MCF 10A (cell line): ENCODE measurements around the gene MARS1. TPM values are rescaled to one million over a fixed set of nuclear protein-coding genes. Genes with fewer than 3 reads are reported as not detected.

Experiments
- BruUV-seq: library from RNA; stranded (reverse); fragments of 400-500 nt; replicated peaks from 2 replicates; lab custom pipeline; 2021; lab: Mats Ljungman, UMichigan
- CTCF ChIA-PET: fragments of 300-600 bp; sonication (Branson Sonifier 250); formaldehyde crosslinking; extraction: SDS; loops from one replicate; lab custom pipeline; 2021; ENCODE audit warnings: antibody characterized with exemption, inconsistent platforms; lab: Yijun Ruan, JAX
- POLR2A ChIA-PET: fragments of 300-600, 350-650 bp; sonication (Branson Sonifier 250); formaldehyde crosslinking; extraction: SDS; loops from one replicate; lab custom pipeline; 2020; ENCODE audit warnings: antibody characterized with exemption, inconsistent platforms; lab: Yijun Ruan, JAX
- DNase-seq: peaks from one replicate; pipeline ENCODE4 v3.0.0-alpha.2; 2018; ENCODE audit not compliant: unreplicated experiment
- H3K27ac Mint-ChIP-seq: one replicate; pipeline ENCODE4 v1.8.0; 2022; ENCODE audit warnings: mild to moderate bottlenecking, low read depth, mixed read lengths; ENCODE audit not compliant: unreplicated experiment
- H3K27me3 Mint-ChIP-seq: one replicate; pipeline ENCODE4 v1.8.0; 2022; ENCODE audit warnings: mixed read lengths; ENCODE audit not compliant: insufficient read depth, unreplicated experiment
- H3K36me3 Mint-ChIP-seq: one replicate; pipeline ENCODE4 v1.8.0; 2022; ENCODE audit warnings: mild to moderate bottlenecking, moderate library complexity, mixed read lengths; ENCODE audit not compliant: insufficient read depth, unreplicated experiment
- H3K4me1 Mint-ChIP-seq: one replicate; pipeline ENCODE4 v1.8.0; 2022; ENCODE audit warnings: mixed read lengths; ENCODE audit not compliant: insufficient read depth, unreplicated experiment
- H3K4me3 Mint-ChIP-seq: one replicate; pipeline ENCODE4 v1.8.0; 2022; ENCODE audit warnings: mild to moderate bottlenecking, moderate library complexity, mixed read lengths; ENCODE audit not compliant: unreplicated experiment
- H3K9me3 Mint-ChIP-seq: one replicate; pipeline ENCODE4 v1.8.0; 2022; ENCODE audit warnings: mixed read lengths; ENCODE audit not compliant: unreplicated experiment
- intact Hi-C: fragments of 100-400 bp; cut with micrococcal nuclease; formaldehyde crosslinking; loops from 2 replicates; pipeline ENCODE4 v1.14.1; 2022
- total RNA-seq: library from RNA; stranded (reverse); gene quantifications from 2 replicates; pipeline ENCODE4 v1.2.3, GENCODE V29; 2022
- TF ChIP-seq, protein P1 (sequence below): fragments of 200-600 bp; IDR thresholded peaks from one replicate; pipeline ENCODE4 v1.8.0; 2022; ENCODE audit warnings: antibody characterized with exemption, mild to moderate bottlenecking; ENCODE audit not compliant: unreplicated experiment

MARS1 gene
- total RNA-seq, 1 experiment from 2014 or later, result 762 TPM

DNA sequence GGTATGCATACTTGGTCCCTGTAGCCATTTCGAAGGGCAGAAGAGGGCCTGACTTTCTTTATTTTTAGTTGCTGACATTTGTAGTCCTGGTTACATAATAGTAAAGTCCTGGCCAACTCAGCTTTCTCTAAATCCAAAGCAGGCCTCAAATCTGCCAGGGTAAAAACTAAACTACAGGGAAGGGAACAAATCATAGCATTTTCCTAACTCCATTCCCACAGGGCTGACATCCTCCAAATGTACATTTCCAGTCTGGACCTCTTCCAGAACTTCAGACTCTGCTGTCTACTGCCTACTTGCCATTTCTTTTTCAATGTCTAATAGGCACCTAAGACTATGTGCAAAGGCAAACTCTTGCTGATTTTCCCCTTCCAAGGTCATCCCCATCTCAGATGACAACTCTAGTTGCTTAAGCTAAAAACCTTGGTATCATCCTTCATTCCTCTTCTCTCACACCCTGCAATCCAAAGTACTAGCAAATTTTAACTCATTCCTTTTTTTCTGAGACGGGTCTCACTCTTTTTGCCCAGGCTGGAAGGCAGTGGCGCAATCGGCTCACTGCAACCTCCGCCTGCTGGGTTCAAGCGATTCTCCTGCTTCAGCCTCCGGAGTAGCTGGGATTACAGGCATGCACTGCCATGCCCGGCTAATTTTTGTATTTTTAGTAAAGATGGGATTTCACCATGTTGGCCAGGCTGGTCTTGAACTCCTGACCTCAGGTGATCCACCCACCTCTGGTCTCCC, 30.5 kb downstream of the MARS1 start:
- TF ChIP-seq, protein P1, sequence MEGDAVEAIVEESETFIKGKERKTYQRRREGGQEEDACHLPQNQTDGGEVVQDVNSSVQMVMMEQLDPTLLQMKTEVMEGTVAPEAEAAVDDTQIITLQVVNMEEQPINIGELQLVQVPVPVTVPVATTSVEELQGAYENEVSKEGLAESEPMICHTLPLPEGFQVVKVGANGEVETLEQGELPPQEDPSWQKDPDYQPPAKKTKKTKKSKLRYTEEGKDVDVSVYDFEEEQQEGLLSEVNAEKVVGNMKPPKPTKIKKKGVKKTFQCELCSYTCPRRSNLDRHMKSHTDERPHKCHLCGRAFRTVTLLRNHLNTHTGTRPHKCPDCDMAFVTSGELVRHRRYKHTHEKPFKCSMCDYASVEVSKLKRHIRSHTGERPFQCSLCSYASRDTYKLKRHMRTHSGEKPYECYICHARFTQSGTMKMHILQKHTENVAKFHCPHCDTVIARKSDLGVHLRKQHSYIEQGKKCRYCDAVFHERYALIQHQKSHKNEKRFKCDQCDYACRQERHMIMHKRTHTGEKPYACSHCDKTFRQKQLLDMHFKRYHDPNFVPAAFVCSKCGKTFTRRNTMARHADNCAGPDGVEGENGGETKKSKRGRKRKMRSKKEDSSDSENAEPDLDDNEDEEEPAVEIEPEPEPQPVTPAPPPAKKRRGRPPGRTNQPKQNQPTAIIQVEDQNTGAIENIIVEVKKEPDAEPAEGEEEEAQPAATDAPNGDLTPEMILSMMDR, result no peak
- DNase-seq, result no peak
- no peaks in the 10 kb centered on the region for H3K27me3 Mint-ChIP-seq
- intact Hi-C loops, result no loop called here
- peaks cover 91% of the 10 kb centered on the region for H3K36me3 Mint-ChIP-seq
- peak overlapping the region; percentile 90 for H3K4me3 Mint-ChIP-seq
- no TSS peak for BruUV-seq
- H3K27ac Mint-ChIP-seq, result peak overlapping the region; percentile 98
- CTCF ChIA-PET, result interaction anchor here (0.7 to 3.0 kb wide), 2 partner anchors 60 to 62 kb away, joined by 3 to 12 read pairs; partner anchors contain the start of gene GLI1
- H3K9me3 Mint-ChIP-seq, result no peaks in the 10 kb centered on the region
- H3K4me1 Mint-ChIP-seq, result peaks cover 40% of the 10 kb centered on the region
- POLR2A ChIA-PET, result interaction anchor here (0.5 to 3.8 kb wide), 9 partner anchors 8 to 1545 kb away, joined by 3 to 43 read pairs (median 7); partner anchors contain the start of genes DCTN2, GLI1, NEMP1 and PIP4K2C

DNA sequence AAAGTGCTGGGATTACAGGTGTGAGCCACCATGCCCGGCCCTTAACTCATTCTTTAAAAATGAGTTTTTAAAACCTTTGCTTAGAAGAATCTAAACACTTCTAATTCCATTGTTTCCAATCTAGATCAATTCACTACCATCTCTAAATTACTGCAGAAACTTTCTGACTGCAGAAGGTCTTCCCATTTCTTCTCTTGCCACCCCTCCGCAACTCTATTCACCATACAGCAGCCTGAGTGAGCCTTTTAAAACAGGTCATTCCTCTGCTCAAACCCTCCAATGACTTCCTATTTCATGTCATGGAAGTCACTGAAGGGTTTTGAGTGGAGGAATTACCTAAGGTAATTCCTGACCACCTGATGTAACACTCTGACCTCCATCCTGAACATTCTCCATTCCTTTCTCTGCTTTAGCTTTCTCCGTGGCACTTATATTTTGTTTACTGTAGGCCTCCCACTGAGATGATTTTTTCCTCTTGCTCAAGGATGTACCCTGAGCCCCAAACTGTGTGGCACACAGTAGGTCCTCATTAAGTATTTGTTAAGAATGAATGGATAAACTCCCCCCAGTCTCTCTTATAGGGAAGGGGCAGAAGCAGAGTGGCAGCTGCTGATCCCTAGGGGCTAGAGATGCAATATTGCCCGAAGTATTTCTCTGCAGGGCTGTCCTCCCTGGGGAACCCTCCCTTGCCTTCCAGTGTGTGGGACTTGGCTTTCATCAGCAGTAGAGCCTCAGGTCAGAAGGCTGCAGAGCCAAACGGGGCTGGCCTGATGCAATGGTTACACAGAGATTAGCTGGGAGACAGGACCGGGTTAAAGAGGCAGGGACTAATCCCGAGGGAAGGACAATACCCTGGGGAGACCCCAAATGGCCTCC, 31.3 kb downstream of the MARS1 start:
- peak; percentile 69 for DNase-seq
- H3K27me3 Mint-ChIP-seq, result no peaks in the 10 kb centered on the region
- BruUV-seq, result no TSS peak
- POLR2A ChIA-PET, result interaction anchor here (0.6 to 3.8 kb wide), 15 partner anchors 9 to 233 kb away, joined by 3 to 43 read pairs (median 3); partner anchors contain the start of genes CDK4, DCTN2, GLI1 and PIP4K2C
- TF ChIP-seq, protein P1, result no peak
- H3K9me3 Mint-ChIP-seq, result no peaks in the 10 kb centered on the region
- H3K27ac Mint-ChIP-seq, result peak overlapping the region; percentile 98
- H3K36me3 Mint-ChIP-seq, result peaks cover 86% of the 10 kb centered on the region
- peaks cover 45% of the 10 kb centered on the region for H3K4me1 Mint-ChIP-seq
- H3K4me3 Mint-ChIP-seq, result peak overlapping the region; percentile 90
- CTCF ChIA-PET, result interaction anchor here (0.6 to 3.0 kb wide), 3 partner anchors 9 to 164 kb away, joined by 3 to 12 read pairs (median 4); partner anchors contain the start of gene GLI1
- intact Hi-C loops, result no loop called here

DNA sequence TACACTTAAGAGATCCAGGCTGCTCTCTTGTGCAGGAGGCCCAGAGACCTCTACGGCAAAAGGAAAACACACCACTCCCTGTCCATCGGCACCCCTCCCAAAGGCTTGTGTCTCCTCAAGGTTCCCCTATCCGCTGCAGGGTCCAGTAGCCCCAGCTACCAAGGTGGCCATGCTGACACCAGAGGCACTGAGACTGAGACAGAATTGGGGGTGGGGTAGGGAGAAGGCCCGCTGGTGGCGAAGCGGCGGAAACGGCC, 31.9 kb downstream of the MARS1 start:
- no peaks in the 10 kb centered on the region for H3K9me3 Mint-ChIP-seq

More for the DNA sequence above, 31.9 kb downstream of the MARS1 start:
- no TSS peak for BruUV-seq
- ChIA-PET CTCF (interaction anchor here (1.8 kb wide), 1 partner anchor 10 kb away, joined by 4 read pairs; no protein-coding TSS in a partner anchor), POLR2A (interaction anchor here (0.6 to 3.8 kb wide), 18 partner anchors 9 to 232 kb away, joined by 3 to 43 read pairs (median 4); partner anchors contain the start of genes CDK4, DCTN2, GLI1 and PIP4K2C)
- Mint-ChIP-seq H3K27ac (peak overlapping the region; percentile 98), H3K36me3 (peaks cover 82% of the 10 kb centered on the region), H3K4me1 (peaks cover 50% of the 10 kb centered on the region), H3K27me3 (no peaks in the 10 kb centered on the region), H3K4me3 (peak overlapping the region; percentile 90)
- TF ChIP-seq, protein P1, result no peak
- intact Hi-C loops, result no loop called here
- DNase-seq, result peak; percentile 54
